ENCODE results near the gene SLC1A1.

The SLC1A1 gene

DNA sequence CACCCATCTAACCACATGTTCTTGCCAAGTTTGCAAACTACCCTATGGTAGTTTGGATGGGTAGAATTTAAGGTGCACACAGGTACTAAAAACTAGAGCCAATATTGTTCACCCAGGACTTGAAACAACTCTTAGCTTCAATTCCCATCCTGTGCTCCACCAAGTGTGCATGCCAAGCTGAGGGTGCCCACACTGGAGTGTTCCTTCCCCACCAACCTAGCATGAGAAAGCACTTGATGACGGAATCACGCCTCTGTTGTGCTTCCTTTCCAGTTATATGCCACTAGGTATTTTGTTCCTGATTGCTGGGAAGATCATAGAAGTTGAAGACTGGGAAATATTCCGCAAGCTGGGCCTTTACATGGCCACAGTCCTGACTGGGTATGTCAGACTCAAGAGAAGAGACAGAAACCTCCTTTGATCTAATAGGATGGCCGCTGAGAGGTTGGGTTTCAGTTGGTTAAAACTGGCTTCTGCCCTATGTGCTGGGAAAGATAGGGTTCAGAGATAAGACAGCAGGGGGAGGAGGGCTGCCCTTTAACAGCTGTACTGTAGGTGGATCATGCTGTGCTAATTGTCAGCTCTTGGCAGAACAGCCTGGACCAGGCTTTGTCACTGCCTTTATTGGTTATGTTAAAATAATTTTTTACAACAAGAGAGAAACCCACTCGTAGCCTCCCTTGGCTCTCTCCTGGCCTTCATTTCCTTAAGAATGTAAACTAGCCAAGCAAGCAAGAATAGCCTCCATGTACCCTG is 83.5 kb downstream of the SLC1A1 start:
- H3K4me3 ChIP-seq (ENCODE audit: low read depth, low read length): no peak overlapping the region
- DNase-seq (ENCODE audit: low read depth): no peak
- TF ChIP-seq, protein P1, sequence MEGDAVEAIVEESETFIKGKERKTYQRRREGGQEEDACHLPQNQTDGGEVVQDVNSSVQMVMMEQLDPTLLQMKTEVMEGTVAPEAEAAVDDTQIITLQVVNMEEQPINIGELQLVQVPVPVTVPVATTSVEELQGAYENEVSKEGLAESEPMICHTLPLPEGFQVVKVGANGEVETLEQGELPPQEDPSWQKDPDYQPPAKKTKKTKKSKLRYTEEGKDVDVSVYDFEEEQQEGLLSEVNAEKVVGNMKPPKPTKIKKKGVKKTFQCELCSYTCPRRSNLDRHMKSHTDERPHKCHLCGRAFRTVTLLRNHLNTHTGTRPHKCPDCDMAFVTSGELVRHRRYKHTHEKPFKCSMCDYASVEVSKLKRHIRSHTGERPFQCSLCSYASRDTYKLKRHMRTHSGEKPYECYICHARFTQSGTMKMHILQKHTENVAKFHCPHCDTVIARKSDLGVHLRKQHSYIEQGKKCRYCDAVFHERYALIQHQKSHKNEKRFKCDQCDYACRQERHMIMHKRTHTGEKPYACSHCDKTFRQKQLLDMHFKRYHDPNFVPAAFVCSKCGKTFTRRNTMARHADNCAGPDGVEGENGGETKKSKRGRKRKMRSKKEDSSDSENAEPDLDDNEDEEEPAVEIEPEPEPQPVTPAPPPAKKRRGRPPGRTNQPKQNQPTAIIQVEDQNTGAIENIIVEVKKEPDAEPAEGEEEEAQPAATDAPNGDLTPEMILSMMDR (conservative IDR thresholded peaks at IDR 0.05; ENCODE audit: low read depth, low read length): no peak

DNA sequence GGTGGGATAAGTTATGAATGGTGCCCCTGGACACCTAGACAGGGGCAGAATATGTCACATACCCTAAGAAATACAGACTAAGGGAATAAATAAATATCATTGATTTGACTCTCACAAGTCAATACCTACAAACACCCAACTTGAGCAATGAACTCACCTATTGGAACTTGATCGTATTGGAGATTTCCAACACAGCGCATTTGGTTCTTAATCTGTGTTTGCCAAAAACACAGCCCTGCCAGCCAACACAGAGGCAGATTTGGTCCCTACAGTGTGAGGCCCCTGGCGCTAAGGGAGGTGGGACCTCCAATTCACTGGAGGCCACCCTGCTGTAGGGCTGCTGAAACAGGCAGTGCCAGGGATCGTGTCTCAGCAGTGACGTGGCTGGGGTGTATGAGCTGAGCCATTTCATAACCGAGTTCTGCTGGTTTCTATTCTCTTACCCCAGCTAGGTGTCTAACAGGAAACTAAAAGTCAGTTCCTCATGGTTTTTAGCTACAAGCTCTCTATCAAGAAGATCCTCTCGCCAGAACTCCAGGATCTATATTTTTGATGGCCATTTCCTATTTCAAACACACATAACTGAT is 84.5 kb downstream of the SLC1A1 start:
- H3K4me3 ChIP-seq (ENCODE audit: low read depth, low read length): no peak overlapping the region
- TF ChIP-seq, protein P1 (conservative IDR thresholded peaks at IDR 0.05; ENCODE audit: low read depth, low read length): no peak
- no peak for DNase-seq (ENCODE audit: low read depth)

DNA sequence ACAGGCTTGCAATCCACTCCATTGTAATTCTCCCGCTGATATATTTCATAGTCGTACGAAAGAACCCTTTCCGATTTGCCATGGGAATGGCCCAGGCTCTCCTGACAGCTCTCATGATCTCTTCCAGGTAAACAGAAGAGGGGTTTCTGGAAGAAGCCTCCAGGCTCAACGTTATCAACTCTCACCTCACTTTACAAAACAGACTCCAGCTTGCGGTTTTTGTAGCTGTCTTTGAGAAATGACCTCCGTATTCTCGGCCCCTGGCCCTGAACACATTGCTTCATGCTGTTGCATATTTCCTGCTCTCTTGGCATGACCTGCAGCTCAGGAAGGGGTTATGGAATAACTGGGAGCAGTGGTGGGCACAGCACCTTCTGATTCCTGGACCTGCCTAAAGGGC is 85.7 kb downstream of the SLC1A1 start:
- TF ChIP-seq, protein P1 (conservative IDR thresholded peaks at IDR 0.05; ENCODE audit: low read depth, low read length): no peak
- no peak overlapping the region for H3K4me3 ChIP-seq (ENCODE audit: low read depth, low read length)
- DNase-seq (ENCODE audit: low read depth): no peak

DNA sequence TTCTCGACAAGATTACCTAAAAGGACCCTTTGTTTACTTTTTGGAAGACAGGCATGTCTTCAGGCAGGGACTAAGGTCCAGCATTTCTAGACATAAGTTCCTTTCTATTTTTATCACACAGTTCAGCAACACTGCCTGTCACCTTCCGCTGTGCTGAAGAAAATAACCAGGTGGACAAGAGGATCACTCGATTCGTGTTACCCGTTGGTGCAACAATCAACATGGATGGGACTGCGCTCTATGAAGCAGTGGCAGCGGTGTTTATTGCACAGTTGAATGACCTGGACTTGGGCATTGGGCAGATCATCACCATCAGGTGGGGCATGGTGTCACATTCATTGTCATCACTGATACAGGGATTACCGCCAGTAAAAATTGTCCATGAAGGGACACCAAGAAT is 86.2 kb downstream of the SLC1A1 start:
- TF ChIP-seq, protein P1 (conservative IDR thresholded peaks at IDR 0.05; ENCODE audit: low read depth, low read length): no peak
- DNase-seq (ENCODE audit: low read depth): no peak
- H3K4me3 ChIP-seq (ENCODE audit: low read depth, low read length): no peak overlapping the region

DNA sequence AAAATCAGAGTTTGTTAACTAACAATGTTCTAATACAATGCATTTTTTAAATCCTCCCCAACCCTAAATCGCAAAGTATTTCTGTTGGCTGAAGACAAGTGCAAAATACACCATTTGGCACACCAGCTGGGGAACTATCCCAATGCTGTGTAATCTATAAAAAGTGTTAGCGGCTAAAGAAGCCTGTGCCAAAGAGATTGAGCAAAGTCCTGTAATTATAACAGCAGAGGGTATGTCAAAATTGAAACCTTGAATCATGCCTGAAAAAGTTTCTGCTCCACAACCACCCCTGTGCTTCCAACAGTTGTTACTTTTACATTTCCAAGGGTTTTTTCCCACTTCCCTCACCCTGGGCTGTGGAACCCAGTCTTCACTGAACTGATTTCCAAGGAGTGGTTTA is 88.7 kb downstream of the SLC1A1 start:
- DNase-seq (ENCODE audit: low read depth): no peak
- TF ChIP-seq, protein P1 (conservative IDR thresholded peaks at IDR 0.05; ENCODE audit: low read depth, low read length): no peak
- no peak overlapping the region for H3K4me3 ChIP-seq (ENCODE audit: low read depth, low read length)

DNA sequence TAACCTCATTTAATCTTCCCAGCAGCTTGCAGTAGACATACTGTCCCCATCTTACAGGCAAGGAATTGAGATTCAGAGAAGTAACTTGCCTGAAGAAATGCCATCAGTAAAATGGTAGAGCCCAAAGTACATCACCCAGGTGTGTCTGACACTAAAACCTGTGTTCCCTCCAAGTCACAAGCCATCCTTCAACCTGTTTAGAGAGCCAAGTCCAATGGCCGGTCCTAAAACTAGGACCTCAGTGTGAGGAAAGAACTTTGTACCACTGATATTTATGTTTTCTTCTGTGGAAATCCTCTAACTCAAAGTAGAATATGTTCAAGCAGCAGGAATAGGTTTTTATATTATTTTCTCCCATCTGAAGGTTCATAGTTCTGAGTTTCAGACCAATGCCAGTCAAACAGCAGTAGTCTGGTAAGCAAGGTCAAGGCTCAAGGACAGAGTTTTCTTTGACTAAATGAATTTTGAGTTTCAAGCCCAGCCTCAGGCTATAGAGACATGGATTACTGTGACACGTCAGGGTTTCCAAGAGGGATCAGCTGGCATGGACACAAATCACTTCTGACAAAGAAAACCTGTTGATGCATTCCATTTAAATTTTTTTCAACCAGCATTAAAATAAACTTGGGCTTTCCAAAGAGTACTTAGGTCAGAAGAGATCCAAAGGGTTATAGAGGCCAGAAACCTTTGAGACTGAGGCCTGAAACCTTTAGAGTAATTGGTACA is 90.9 kb downstream of the SLC1A1 start:
- TF ChIP-seq, protein P1 (conservative IDR thresholded peaks at IDR 0.05; ENCODE audit: low read depth, low read length): no peak
- DNase-seq (ENCODE audit: low read depth): no peak
- no peak overlapping the region for H3K4me3 ChIP-seq (ENCODE audit: low read depth, low read length)

Measured in choroid plexus epithelial cell (primary cell).